IMR-90 (cell line): ENCODE measurements around the gene RERE. TPM values are rescaled to one million over a fixed set of nuclear protein-coding genes. Genes with fewer than 3 reads are reported as not detected.
A peak's percentile ranks its signal among the peaks of the same experiment; 100 is the strongest.

ENCODE experiments used
- ATAC-seq: fragments of 200-7000 bp; cut with Tn5 transposase; 2 replicates; pipeline ENCODE4 v1.9.1; 2020; ENCODE audit warnings: low read depth, mild to moderate bottlenecking, moderate library complexity
- BruUV-seq: library from RNA; stranded (reverse); fragments of 400-500 nt; replicated peaks from 2 replicates; lab custom pipeline; 2021; lab: Mats Ljungman, UMichigan
- CTCF ChIA-PET: fragments of 300-600 bp; formaldehyde crosslinking; extraction: SDS; loops from one replicate; lab custom pipeline; 2021; ENCODE audit warnings: antibody characterized with exemption; lab: Yijun Ruan, JAX
- POLR2A ChIA-PET: fragments of 300-600 bp; sonication (Branson Sonifier 250); formaldehyde crosslinking; loops from one replicate; lab custom pipeline; 2022; ENCODE audit warnings: antibody characterized with exemption; ENCODE audit not compliant: unreplicated experiment; lab: Charles Lee
- DNase-seq: peaks from one replicate; pipeline ENCODE4 v3.0.0; 2013
- H2AFZ ChIP-seq: replicated peaks from 2 replicates; pipeline ENCODE3; 2013; ENCODE audit warnings: low read length, mild to moderate bottlenecking; ENCODE audit not compliant: poor library complexity
- H2AK5ac ChIP-seq: 2 replicates; pipeline ENCODE4 v1.6.1; 2013; ENCODE audit warnings: low read depth, low read length, inconsistent platforms
- H2AK9ac ChIP-seq: replicated peaks from 2 replicates; pipeline ENCODE3; 2013; ENCODE audit warnings: mild to moderate bottlenecking, low read depth, low read length, moderate library complexity; ENCODE audit not compliant: poor library complexity
- H2BK120ac ChIP-seq: 2 replicates; pipeline ENCODE4 v1.6.1; 2013; ENCODE audit warnings: low read depth, low read length, inconsistent platforms
- H2BK15ac ChIP-seq: 3 replicates; pipeline ENCODE4 v1.6.1; 2013; ENCODE audit warnings: low read depth, low read length, inconsistent platforms
- H2BK20ac ChIP-seq: 2 replicates; pipeline ENCODE4 v1.6.1; 2013; ENCODE audit warnings: low read depth, mild to moderate bottlenecking, inconsistent platforms, low read length, moderate library complexity
- H2BK5ac ChIP-seq: 2 replicates; pipeline ENCODE4 v1.6.1; 2013; ENCODE audit warnings: mild to moderate bottlenecking, low read depth, low read length, inconsistent platforms; ENCODE audit not compliant: poor library complexity, severe bottlenecking
- H3K14ac ChIP-seq: replicated peaks from 2 replicates; pipeline ENCODE4 v1.6.1; 2013; ENCODE audit warnings: low read depth, low read length, inconsistent platforms
- H3K18ac ChIP-seq: 2 replicates; pipeline ENCODE4 v1.6.1; 2013; ENCODE audit warnings: low read depth, low read length, control low read depth
- H3K23ac ChIP-seq: 2 replicates; pipeline ENCODE4 v1.6.1; 2013; ENCODE audit warnings: low read depth, low read length, inconsistent platforms
- H3K27ac ChIP-seq: 2 replicates; pipeline ENCODE4 v1.5.1; 2013; ENCODE audit warnings: mild to moderate bottlenecking, control low read depth, low read length; ENCODE audit not compliant: insufficient read depth
- H3K27me3 ChIP-seq: 2 replicates; pipeline ENCODE4 v1.6.1; 2013; ENCODE audit warnings: low read length; ENCODE audit not compliant: control insufficient read depth, insufficient read depth
- H3K36me3 ChIP-seq: 2 replicates; pipeline ENCODE4 v1.6.1; 2013; ENCODE audit warnings: low read length, mixed read lengths; ENCODE audit not compliant: control insufficient read depth, insufficient read depth
- H3K4ac ChIP-seq: 2 replicates; pipeline ENCODE4 v1.6.1; 2013; ENCODE audit warnings: low read depth, low read length, inconsistent platforms
- H3K4me1 ChIP-seq: 2 replicates; pipeline ENCODE4 v1.6.1; 2013; ENCODE audit warnings: low read length, mixed read lengths; ENCODE audit not compliant: control insufficient read depth, insufficient read depth
- H3K4me2 ChIP-seq: 2 replicates; pipeline ENCODE4 v1.6.1; 2013; ENCODE audit warnings: low read depth, mild to moderate bottlenecking, control low read depth, low read length, moderate library complexity
- H3K4me3 ChIP-seq: 2 replicates; pipeline ENCODE4 v1.5.1; 2013; ENCODE audit warnings: low read depth, mild to moderate bottlenecking, control low read depth, low read length, moderate library complexity; ENCODE audit not compliant: insufficient read depth
- H3K56ac ChIP-seq: 2 replicates; pipeline ENCODE4 v1.6.1; 2013; ENCODE audit warnings: low read length, inconsistent platforms; ENCODE audit not compliant: insufficient read depth; ENCODE audit errors: extremely low read depth
- H3K79me1 ChIP-seq, 2 experiments: 2 replicates each; pipeline ENCODE4 v1.6.1; 2013; ENCODE audit warnings: low read length in 2 of 2, inconsistent platforms in 1 of 2, low read depth in 1 of 2
- H3K9ac ChIP-seq: 2 replicates; pipeline ENCODE4 v1.6.1; 2013; ENCODE audit warnings: low read depth, low read length, control low read depth
- H3K9me1 ChIP-seq: 2 replicates; pipeline ENCODE4 v1.6.1; 2013; ENCODE audit warnings: low read length, inconsistent platforms; ENCODE audit not compliant: insufficient read depth
- H3K9me3 ChIP-seq: 2 replicates; pipeline ENCODE4 v1.6.1; 2013; ENCODE audit warnings: low read length; ENCODE audit not compliant: control insufficient read depth, insufficient read depth
- H4K20me1 ChIP-seq: 2 replicates; pipeline ENCODE4 v1.6.1; 2013; ENCODE audit warnings: low read length, inconsistent platforms; ENCODE audit not compliant: insufficient read depth
- H4K5ac ChIP-seq: 2 replicates; pipeline ENCODE4 v1.6.1; 2013; ENCODE audit warnings: mild to moderate bottlenecking, low read depth, low read length, control low read depth
- H4K8ac ChIP-seq, 2 experiments: 2 replicates each; pipeline ENCODE4 v1.6.1; 2013; ENCODE audit warnings: low read depth in 2 of 2, low read length in 2 of 2, control low read depth in 1 of 2, inconsistent platforms in 1 of 2
- H4K91ac ChIP-seq: 2 replicates; pipeline ENCODE4 v1.6.1; 2013; ENCODE audit warnings: low read depth, low read length, inconsistent platforms; ENCODE audit not compliant: insufficient read depth
- BHLHE40 ChIP-seq: fragments of 150-350 bp; IDR thresholded peaks from 2 replicates; pipeline ENCODE4 v1.6.1; 2016; ENCODE audit warnings: mild to moderate bottlenecking, low read depth, low read length
- CEBPB ChIP-seq: IDR thresholded peaks from 2 replicates; pipeline ENCODE4 v1.6.1; 2012; ENCODE audit warnings: low read depth, low read length, improper control_type of control experiment
- CHD1 ChIP-seq: IDR thresholded peaks from 2 replicates; pipeline ENCODE4 v1.6.1; 2012; ENCODE audit warnings: low read depth, low read length, improper control_type of control experiment
- FOS ChIP-seq: fragments of 150-350 bp; IDR thresholded peaks from 2 replicates; pipeline ENCODE4 v1.6.1; 2016; ENCODE audit warnings: low read depth, low read length
- MAFK ChIP-seq: IDR thresholded peaks from 2 replicates; pipeline ENCODE4 v1.6.1; 2012; ENCODE audit warnings: low read depth, low read length, improper control_type of control experiment
- MAZ ChIP-seq: IDR thresholded peaks from 2 replicates; pipeline ENCODE4 v1.6.1; 2012; ENCODE audit warnings: low read depth, mild to moderate bottlenecking, low read length, improper control_type of control experiment, moderate library complexity, borderline replicate concordance
- MXI1 ChIP-seq: IDR thresholded peaks from 2 replicates; pipeline ENCODE4 v1.6.1; 2012; ENCODE audit warnings: low read depth, mild to moderate bottlenecking, low read length, moderate library complexity, borderline replicate concordance
- NFE2L2 ChIP-seq: fragments of 150-350 bp; IDR thresholded peaks from 2 replicates; pipeline ENCODE4 v1.6.1; 2016; ENCODE audit warnings: low read depth, mild to moderate bottlenecking, low read length
- POLR2A ChIP-seq: IDR thresholded peaks from 2 replicates; pipeline ENCODE4 v1.6.1; 2012; ENCODE audit warnings: mild to moderate bottlenecking, low read depth, low read length
- RAD21 ChIP-seq: IDR thresholded peaks from 2 replicates; pipeline ENCODE4 v1.6.1; 2012; ENCODE audit warnings: low read length, improper control_type of control experiment
- RCOR1 ChIP-seq: IDR thresholded peaks from 2 replicates; pipeline ENCODE4 v1.6.1; 2012; ENCODE audit warnings: mild to moderate bottlenecking, low read length, improper control_type of control experiment; ENCODE audit not compliant: insufficient replicate concordance
- RFX5 ChIP-seq: IDR thresholded peaks from 2 replicates; pipeline ENCODE4 v1.8.0; 2012; ENCODE audit warnings: low read depth, mild to moderate bottlenecking, low read length, moderate library complexity
- SMC3 ChIP-seq: fragments of 150-350 bp; IDR thresholded peaks from 2 replicates; pipeline ENCODE4 v1.6.1; 2016; ENCODE audit warnings: low read depth, mild to moderate bottlenecking, antibody characterized with exemption, low read length, moderate library complexity
- WGBS, 2 experiments: methylation state at CpG; one replicate each; pipeline versions ENCODE4 v1.1.5 to v1.1.7; 2013; ENCODE audit warnings: missing lambda C conversion rate in 2 of 2; ENCODE audit not compliant: insufficient read length in 1 of 2; ENCODE audit errors: extremely low coverage in 2 of 2; 5-methylcytosine and 5-hydroxymethylcytosine counted together
- dilution Hi-C: fragments of 300-500 bp; cut with HindIII; formaldehyde crosslinking; loops from one replicate; pipeline ENCODE4 v1.14.3; 2018; ENCODE audit warnings: low sequenced_read_pairs; ENCODE audit not compliant: unreplicated experiment
- in situ Hi-C: fragments of 300-500 bp; cut with MboI; formaldehyde crosslinking; loops from 3 replicates; pipeline ENCODE4 v1.14.3; 2019; ENCODE audit warnings: low sequenced_read_pairs, inconsistent platforms, mixed read lengths
- intact Hi-C: fragments of 100-400 bp; cut with micrococcal nuclease; formaldehyde crosslinking; loops from 2 replicates; pipeline ENCODE4 v1.10.0; 2022
- polyA plus RNA-seq, 3 experiments: library from polyadenylated mRNA; depleted of rRNA; stranded (reverse); fragments of >200 nt; gene quantifications; 2 replicates each; pipeline ENCODE4 v1.2.3, GENCODE V29; 2012; ENCODE audit warnings: low replicate concordance in 1 of 3
- total RNA-seq: library from RNA; depleted of rRNA; stranded (reverse); fragments of >200 nt; gene quantifications from 2 replicates; pipeline ENCODE4 v1.2.3, GENCODE V29; 2012
- TF ChIP-seq, protein P1 (sequence below): fragments of 150-350 bp; IDR thresholded peaks from 2 replicates; pipeline ENCODE4 v1.6.1; 2017; ENCODE audit warnings: mild to moderate bottlenecking, antibody characterized with exemption, low read length, low read depth
- TF ChIP-seq, protein P2 (sequence below): fragments of 150-350 bp; IDR thresholded peaks from 2 replicates; pipeline ENCODE4 v1.6.1; 2016; ENCODE audit warnings: low read depth, mild to moderate bottlenecking, low read length, moderate library complexity, borderline replicate concordance
- TF ChIP-seq, protein P3 (sequence below): conservative IDR thresholded peaks from 2 replicates; pipeline ENCODE4 v1.5.1; 2012; ENCODE audit warnings: mild to moderate bottlenecking, low read depth, low read length, improper control_type of control experiment

Gene RERE
- total and polyA plus RNA-seq, 2 of the 4 experiments (the other 2 are of a cell fraction): 11.5 to 25.1 TPM

DNA sequence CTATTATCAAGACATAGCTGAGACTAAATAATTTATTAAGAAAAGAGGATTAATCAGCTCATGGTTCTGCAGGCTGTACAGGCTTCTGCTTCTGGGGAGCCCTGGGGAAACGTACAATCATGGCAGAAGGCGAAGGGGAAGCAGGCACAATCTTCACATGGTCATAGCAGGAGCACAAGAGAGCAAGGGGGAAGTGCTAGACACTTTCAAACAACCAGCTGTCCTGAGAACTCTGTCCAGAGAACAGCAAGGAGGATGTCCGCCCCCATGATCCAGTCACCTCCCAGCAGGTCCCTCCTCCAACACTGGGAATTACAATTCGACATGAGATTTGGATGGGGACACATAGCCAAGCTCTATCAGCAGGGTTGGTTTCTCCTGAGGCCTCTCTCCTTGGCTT lies 509.8 kb downstream of the RERE start:
- Histone ChIP-seq H3K4me3 (no peak overlapping the region), H4K91ac (no peak overlapping the region; the same call in 1 of the 2 replicates), H3K18ac (no peak overlapping the region), H2BK15ac (no peak overlapping the region; the same call in 1 of the 3 replicates), H3K23ac (no peak overlapping the region), H2AFZ (no peak overlapping the region), H3K4ac (no peak overlapping the region), H2AK5ac (no peak overlapping the region), H2BK5ac (no peak overlapping the region), H2AK9ac (no peak overlapping the region), H3K4me1 (peaks cover 2% of the 10 kb centered on the region; the same call in 1 of the 2 replicates), H3K9me3 (peaks cover 2% of the 10 kb centered on the region; the same call in 1 of the 2 replicates), H4K8ac (no peak overlapping the region), H2BK20ac (no peak overlapping the region), H3K56ac (no peak overlapping the region), H3K4me2 (no peak overlapping the region), H4K5ac (no peak overlapping the region), H4K20me1 (no peaks in the 10 kb centered on the region), H2BK120ac (peak overlapping the region; percentile 45; the same call in 1 of the 2 replicates), H3K36me3 (no peaks in the 10 kb centered on the region), H3K9me1 (no peaks in the 10 kb centered on the region), H3K79me1 (no peaks in the 10 kb centered on the region), H3K14ac (no peak overlapping the region), H3K27me3 (no peaks in the 10 kb centered on the region), H3K27ac (no peak overlapping the region), H3K9ac (no peak overlapping the region)
- ChIA-PET CTCF (interaction anchor here (1.2 kb wide), 1 partner anchor 8 kb away, joined by 6 read pairs; no protein-coding TSS in a partner anchor), POLR2A (no interaction called here)
- ATAC-seq: no peak
- in situ Hi-C loops: loop anchor here (25.0 kb wide), 1 partner anchor 645 kb away; no protein-coding TSS in a partner anchor
- DNase-seq: no peak
- intact Hi-C loops: no loop called here
- no peak for TF ChIP-seq MXI1
- no peak for TF ChIP-seq FOS
- TF ChIP-seq CHD1: no peak
- TF ChIP-seq SMC3: no peak
- TF ChIP-seq BHLHE40: no peak
- no peak for TF ChIP-seq MAZ
- TF ChIP-seq RCOR1: no peak
- TF ChIP-seq, protein P1, sequence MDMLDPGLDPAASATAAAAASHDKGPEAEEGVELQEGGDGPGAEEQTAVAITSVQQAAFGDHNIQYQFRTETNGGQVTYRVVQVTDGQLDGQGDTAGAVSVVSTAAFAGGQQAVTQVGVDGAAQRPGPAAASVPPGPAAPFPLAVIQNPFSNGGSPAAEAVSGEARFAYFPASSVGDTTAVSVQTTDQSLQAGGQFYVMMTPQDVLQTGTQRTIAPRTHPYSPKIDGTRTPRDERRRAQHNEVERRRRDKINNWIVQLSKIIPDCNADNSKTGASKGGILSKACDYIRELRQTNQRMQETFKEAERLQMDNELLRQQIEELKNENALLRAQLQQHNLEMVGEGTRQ: no peak
- TF ChIP-seq NFE2L2: no peak
- TF ChIP-seq POLR2A: no peak
- no peak for TF ChIP-seq RFX5
- TF ChIP-seq, protein P2, sequence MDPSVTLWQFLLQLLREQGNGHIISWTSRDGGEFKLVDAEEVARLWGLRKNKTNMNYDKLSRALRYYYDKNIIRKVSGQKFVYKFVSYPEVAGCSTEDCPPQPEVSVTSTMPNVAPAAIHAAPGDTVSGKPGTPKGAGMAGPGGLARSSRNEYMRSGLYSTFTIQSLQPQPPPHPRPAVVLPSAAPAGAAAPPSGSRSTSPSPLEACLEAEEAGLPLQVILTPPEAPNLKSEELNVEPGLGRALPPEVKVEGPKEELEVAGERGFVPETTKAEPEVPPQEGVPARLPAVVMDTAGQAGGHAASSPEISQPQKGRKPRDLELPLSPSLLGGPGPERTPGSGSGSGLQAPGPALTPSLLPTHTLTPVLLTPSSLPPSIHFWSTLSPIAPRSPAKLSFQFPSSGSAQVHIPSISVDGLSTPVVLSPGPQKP: no peak
- TF ChIP-seq, protein P3, sequence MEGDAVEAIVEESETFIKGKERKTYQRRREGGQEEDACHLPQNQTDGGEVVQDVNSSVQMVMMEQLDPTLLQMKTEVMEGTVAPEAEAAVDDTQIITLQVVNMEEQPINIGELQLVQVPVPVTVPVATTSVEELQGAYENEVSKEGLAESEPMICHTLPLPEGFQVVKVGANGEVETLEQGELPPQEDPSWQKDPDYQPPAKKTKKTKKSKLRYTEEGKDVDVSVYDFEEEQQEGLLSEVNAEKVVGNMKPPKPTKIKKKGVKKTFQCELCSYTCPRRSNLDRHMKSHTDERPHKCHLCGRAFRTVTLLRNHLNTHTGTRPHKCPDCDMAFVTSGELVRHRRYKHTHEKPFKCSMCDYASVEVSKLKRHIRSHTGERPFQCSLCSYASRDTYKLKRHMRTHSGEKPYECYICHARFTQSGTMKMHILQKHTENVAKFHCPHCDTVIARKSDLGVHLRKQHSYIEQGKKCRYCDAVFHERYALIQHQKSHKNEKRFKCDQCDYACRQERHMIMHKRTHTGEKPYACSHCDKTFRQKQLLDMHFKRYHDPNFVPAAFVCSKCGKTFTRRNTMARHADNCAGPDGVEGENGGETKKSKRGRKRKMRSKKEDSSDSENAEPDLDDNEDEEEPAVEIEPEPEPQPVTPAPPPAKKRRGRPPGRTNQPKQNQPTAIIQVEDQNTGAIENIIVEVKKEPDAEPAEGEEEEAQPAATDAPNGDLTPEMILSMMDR: no peak
- no peak for TF ChIP-seq RAD21
- no peak for TF ChIP-seq CEBPB
- TF ChIP-seq MAFK: no peak
- dilution Hi-C loops: loop anchor here (25.0 kb wide), 1 partner anchor 295 kb away; no protein-coding TSS in a partner anchor
- no TSS peak for BruUV-seq
- WGBS, 2 experiments: 80% methylated on average over 2 of the region's 4 CpGs; no CpG with 5 or more reads in 1 of the 2 experiments
